GM12801 (cell line): ENCODE measurements around the gene ALKBH4.
"Not testable (repeated sequence)": the region's sequence is repeated elsewhere in the genome, so short reads cannot be mapped to it uniquely, and the experiment has no call there.

Experiments used
- CTCF ChIP-seq: IDR thresholded peaks from one replicate; pipeline ENCODE4 v1.5.1; 2011; ENCODE audit warnings: control low read depth; ENCODE audit not compliant: insufficient read length; ENCODE audit errors: extremely low read depth

Gene ALKBH4

GRCh38 chr7:102464577-102465280 lies at the start of gene ALKBH4, which contains the start of gene LRWD1:
ALKBH4 (minus strand) TSS chr7:102464863; CDS start chr7:102464836, 27 bp downstream.
LRWD1 (plus strand) TSS chr7:102464984; CDS start chr7:102465081, 97 bp downstream.
- no peak for TF ChIP-seq CTCF

DNA sequence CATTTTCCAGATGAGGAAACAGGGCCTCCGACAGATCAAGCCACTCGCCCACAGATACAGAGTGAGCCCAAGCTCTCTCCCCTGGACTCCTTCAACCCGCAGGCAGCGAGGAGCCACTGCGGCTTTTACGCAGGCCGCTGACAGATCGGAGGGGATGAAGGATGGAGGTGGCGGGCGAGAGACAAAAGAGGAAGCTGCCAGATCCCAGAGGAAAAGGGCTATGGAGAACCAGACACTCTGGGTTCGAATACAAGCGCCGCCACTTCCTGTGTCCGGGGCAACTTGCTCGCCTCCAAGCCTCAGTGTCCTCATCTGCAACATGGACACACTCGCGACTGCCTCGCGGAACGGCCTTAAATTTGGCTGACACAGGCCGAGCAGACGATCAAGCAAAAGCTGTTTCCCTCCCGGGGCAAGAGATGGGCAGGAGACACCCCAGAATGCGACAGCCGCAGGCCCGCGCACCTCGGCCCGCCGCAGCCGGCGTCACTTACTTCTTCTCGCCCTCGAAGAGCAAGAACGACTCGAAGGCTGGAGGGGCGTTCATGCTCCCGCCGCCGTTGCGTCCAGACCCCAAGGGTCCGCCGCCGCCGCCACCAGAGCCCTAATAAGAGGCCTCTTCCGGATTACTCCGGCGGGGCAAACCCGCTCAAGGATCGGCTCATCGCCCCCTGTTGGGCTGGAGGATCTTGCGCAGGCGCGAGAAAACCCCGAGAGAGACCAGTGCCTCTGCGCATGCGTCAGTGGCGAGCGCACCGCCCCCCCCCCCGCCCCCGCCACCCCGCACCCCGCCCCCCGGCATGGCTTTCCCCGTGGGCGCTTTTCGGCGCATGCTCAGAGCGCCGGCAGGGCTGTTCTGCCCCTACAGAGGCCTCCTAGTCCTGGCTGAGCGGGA lies 13.9 kb upstream of the ALKBH4 start, which contains the start of gene POLR2J:
POLR2J (minus strand) TSS at position 609 of the 895 bp plus-strand sequence; CDS start at position 547, 62 bp downstream.
- not testable (repeated sequence) for TF ChIP-seq CTCF

DNA sequence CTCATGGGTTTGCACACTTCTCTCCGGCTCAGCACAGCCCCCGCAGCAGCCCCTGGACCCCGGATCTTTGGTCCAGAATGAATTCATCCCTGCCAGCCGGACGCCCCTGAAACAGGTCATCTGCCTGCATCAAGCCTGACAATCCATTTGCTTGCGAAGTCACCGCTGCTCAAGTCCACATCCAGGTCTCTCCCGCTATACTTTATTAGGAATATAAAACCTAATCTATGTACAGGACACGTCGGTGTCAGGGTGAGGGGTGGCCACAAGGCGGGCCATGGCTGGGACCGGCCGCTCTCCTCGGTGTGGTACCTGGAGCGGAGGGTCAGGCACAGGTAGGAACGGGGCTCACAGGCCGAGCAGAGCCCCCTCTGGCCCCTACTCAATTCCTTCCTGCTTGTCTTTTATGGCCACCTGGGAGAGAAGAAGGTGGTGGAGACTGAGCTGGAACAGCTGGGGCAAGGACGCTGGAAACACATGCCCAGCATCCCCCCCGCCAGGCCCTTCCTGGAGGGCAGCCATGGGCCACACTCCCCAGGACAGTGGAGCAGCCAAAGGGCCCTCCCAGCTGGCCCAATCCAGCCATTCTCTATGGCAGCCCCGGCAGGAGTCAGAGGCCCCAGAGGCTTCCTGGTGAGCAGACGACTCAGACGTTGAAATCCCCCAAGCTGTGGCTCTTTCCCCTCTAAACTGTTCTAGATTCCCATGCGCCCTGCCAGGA lies 8.8 kb upstream of the ALKBH4 start:
- TF ChIP-seq CTCF = no peak

- no peak for TF ChIP-seq CTCF
These were observed 7.7 kb upstream of the ALKBH4 start for GRCh38 chr7:102472126-102473041.

DNA sequence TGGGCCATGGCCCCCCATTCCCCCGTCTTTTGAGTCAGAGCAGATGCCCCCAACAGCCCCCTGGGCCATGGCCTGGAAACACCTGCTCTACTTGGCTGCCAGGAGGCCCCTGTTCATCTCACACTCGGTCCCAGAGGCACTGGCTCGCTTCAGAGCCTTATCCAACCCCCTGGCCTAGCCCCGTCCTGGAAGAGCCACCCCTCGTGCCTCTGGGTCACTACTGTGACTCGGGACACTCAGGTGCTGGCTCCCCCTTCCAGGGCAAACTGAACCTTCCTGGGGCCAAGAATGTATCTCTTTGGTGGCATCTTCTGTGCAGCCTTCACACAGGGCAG lies 7.1 kb upstream of the ALKBH4 start:
- TF ChIP-seq CTCF = no peak

- no peak for TF ChIP-seq CTCF
These were observed 5.5 kb upstream of the ALKBH4 start for GRCh38 chr7:102469972-102470825.
